Vagina (tissue), 2 donors: ENCODE measurements around the gene TARS1. TPM values are rescaled to one million over a fixed set of nuclear protein-coding genes. Genes with fewer than 3 reads are reported as not detected.

Experiments used
- DNase-seq, 2 donors: peaks; one replicate each; pipeline ENCODE4 v3.0.0-alpha.2; 2017; ENCODE audit errors: extremely low spot score in 2 of 2
- H3K27ac ChIP-seq: fragments of 200-600 bp; sonication (generic); one replicate; pipeline ENCODE4 v1.5.1; 2019
- H3K27me3 ChIP-seq: fragments of 200-600 bp; sonication (generic); one replicate; pipeline ENCODE4 v1.5.1; 2019
- H3K36me3 ChIP-seq, 2 donors: fragments of 200-600 bp; sonication (generic); one replicate each; pipeline ENCODE4 v1.5.1; 2017 to 2019
- H3K4me1 ChIP-seq: fragments of 200-600 bp; sonication (generic); one replicate; pipeline ENCODE4 v1.5.1; 2019
- H3K4me3 ChIP-seq, 2 donors: fragments of 200-600 bp; sonication (generic); 1 replicate in 1 of 2; 2 replicates in 1 of 2; pipeline ENCODE4 v1.5.1; 2016 to 2019
- H3K9me3 ChIP-seq: fragments of 200-600 bp; sonication (generic); one replicate; pipeline ENCODE4 v1.5.1; 2019
- CTCF ChIP-seq, 3 experiments: fragments of 450-650 bp in 2 of 3; fragments of 200-600 bp in 1 of 3; sonication (generic) in 1 of 3; IDR thresholded peaks; one replicate each; pipeline ENCODE4 v1.5.1; 2017 to 2019; ENCODE audit warnings: antibody characterized with exemption in 3 of 3, mild to moderate bottlenecking in 2 of 3, moderate library complexity in 2 of 3
- POLR2A ChIP-seq, 2 donors: fragments of 450-650 bp; IDR thresholded peaks; one replicate each; pipeline ENCODE4 v1.6.1; 2017; ENCODE audit warnings: antibody characterized with exemption in 2 of 2, mild to moderate bottlenecking in 2 of 2, moderate library complexity in 2 of 2
- POLR2AphosphoS5 ChIP-seq, 2 donors: sonication (generic); formaldehyde crosslinking; IDR thresholded peaks; one replicate each; pipeline ENCODE4 v1.9.0; 2017; ENCODE audit warnings: antibody characterized with exemption in 2 of 2, mild to moderate bottlenecking in 2 of 2, low read depth in 1 of 2; ENCODE audit not compliant: insufficient read depth in 1 of 2
- intact Hi-C: fragments of 100-400 bp; cut with DNase I; formaldehyde crosslinking; loops from one replicate; pipeline ENCODE4 v1.15.1; 2023
- total RNA-seq: library from RNA; depleted of rRNA; stranded (reverse); fragments of >200 nt; gene quantifications from one replicate; pipeline ENCODE4 v1.2.3, GENCODE V29; 2016

The TARS1 gene
- 44.4 TPM for total RNA-seq

- Histone ChIP-seq H3K4me3 (peak within 1 kb of the TSS; percentile 69 to 73), H3K36me3 (peaks cover 0 to under 1% of the 10 kb centered on the region in 2 donors), H3K27me3 (no peaks in the 10 kb centered on the region), H3K9me3 (no peaks in the 10 kb centered on the region), H3K27ac (peak within 1 kb of the TSS; percentile 91), H3K4me1 (peaks cover 51% of the 10 kb centered on the region)
- intact Hi-C loops = no loop called here
- DNase-seq = peak; percentile 99 to 100
- TF ChIP-seq CTCF (IDR thresholded peaks at IDR 0.05) (no peak), POLR2AphosphoS5 (IDR thresholded peaks at IDR 0.05; ENCODE audit: insufficient read depth in 1 of 2, low read depth in 1 of 2) (peak; percentile 96 to 99), POLR2A (IDR thresholded peaks at IDR 0.05) (peak in 1 of 2 donors; percentile 63)
Observed at GRCh38 chr5:33440482-33441240, at the start of gene TARS1. Gene TARS1 (plus strand): TSS chr5:33440965. CDS start chr5:33441087, 122 bp downstream.

GRCh38 chr5:33398501-33398900, 42.3 kb upstream of the TARS1 start:
- H3K4me1 ChIP-seq = no peaks in the 10 kb centered on the region
- H3K27me3 ChIP-seq = no peaks in the 10 kb centered on the region
- TF ChIP-seq POLR2AphosphoS5 (IDR thresholded peaks at IDR 0.05; ENCODE audit: insufficient read depth in 1 of 2, low read depth in 1 of 2) (no peak), CTCF (IDR thresholded peaks at IDR 0.05) (no peak), POLR2A (IDR thresholded peaks at IDR 0.05) (no peak)
- H3K36me3 ChIP-seq = no peaks in the 10 kb centered on the region
- intact Hi-C loops = no loop called here
- no peak overlapping the region for H3K4me3 ChIP-seq
- no peaks in the 10 kb centered on the region for H3K9me3 ChIP-seq
- no peak overlapping the region for H3K27ac ChIP-seq
- DNase-seq = no peak

- intact Hi-C loops = no loop called here
- H3K9me3 ChIP-seq = no peaks in the 10 kb centered on the region
- H3K27me3 ChIP-seq = no peaks in the 10 kb centered on the region
- H3K36me3 ChIP-seq = no peaks in the 10 kb centered on the region
- H3K4me1 ChIP-seq = no peaks in the 10 kb centered on the region
- H3K4me3 ChIP-seq = no peak overlapping the region
- TF ChIP-seq POLR2A (IDR thresholded peaks at IDR 0.05) (no peak), CTCF (IDR thresholded peaks at IDR 0.05) (no peak), POLR2AphosphoS5 (IDR thresholded peaks at IDR 0.05; ENCODE audit: insufficient read depth in 1 of 2, low read depth in 1 of 2) (no peak)
- no peak overlapping the region for H3K27ac ChIP-seq
- DNase-seq = no peak
Observed at GRCh38 chr5:33400675-33401074, 40.1 kb upstream of the TARS1 start.

GRCh38 chr5:33401482-33402390, 39.0 kb upstream of the TARS1 start:
- intact Hi-C loops = no loop called here
- no peak for DNase-seq

More at GRCh38 chr5:33401482-33402390, 39.0 kb upstream of the TARS1 start:
- Histone ChIP-seq H3K27ac (no peak overlapping the region), H3K4me3 (no peak overlapping the region), H3K9me3 (no peaks in the 10 kb centered on the region), H3K36me3 (no peaks in the 10 kb centered on the region), H3K4me1 (no peaks in the 10 kb centered on the region), H3K27me3 (no peaks in the 10 kb centered on the region)
- no peak for TF ChIP-seq CTCF (IDR thresholded peaks at IDR 0.05)
- TF ChIP-seq POLR2A (IDR thresholded peaks at IDR 0.05) = no peak
